HCT116 (cell line): ENCODE results near the gene CTIF. TPM values are rescaled to one million over a fixed set of nuclear protein-coding genes. Genes with fewer than 3 reads are reported as not detected.

ENCODE experiments used
- ATAC-seq: fragments of 200-7000 bp; cut with Tn5 transposase; 2 replicates; pipeline ENCODE4 v1.9.1; 2020; ENCODE audit warnings: mild to moderate bottlenecking, moderate library complexity
- BruUV-seq: library from RNA; stranded (reverse); fragments of 400-500 nt; replicated peaks from 2 replicates; lab custom pipeline; 2021; lab: Mats Ljungman, UMichigan
- CTCF ChIA-PET: fragments of 300-600 bp; sonication (Branson Sonifier 250); formaldehyde crosslinking; loops from one replicate; lab custom pipeline; 2021; ENCODE audit warnings: antibody characterized with exemption; lab: Charles Lee
- POLR2A ChIA-PET: fragments of 300-600, 350-600 bp; sonication (Branson Sonifier 250); formaldehyde crosslinking; loops from one replicate; lab custom pipeline; 2021; ENCODE audit warnings: antibody characterized with exemption; lab: Charles Lee
- RAD21 ChIA-PET, 2 experiments: fragments of 300-600 bp; sonication (Branson Sonifier 250); formaldehyde crosslinking; loops; one replicate each; lab custom pipeline; 2023; ENCODE audit warnings: low total read pairs in 2 of 2; ENCODE audit not compliant: uncharacterized antibody in 2 of 2, unreplicated experiment in 2 of 2, low non-redundant PET in 1 of 2; lab: Charles Lee
- DNase-seq: peaks from one replicate; pipeline ENCODE4 v3.0.0-alpha.2; 2010; ENCODE audit warnings: low read depth, low spot score
- H2AFZ ChIP-seq: fragments of 200-600 bp; shearing (Covaris generic), sonication (generic); 2 replicates; pipeline ENCODE4 v1.6.1; 2017; ENCODE audit warnings: low read depth, mixed run types, mixed read lengths, antibody characterized with exemption, low read length; ENCODE audit not compliant: poor library complexity, severe bottlenecking
- H3K27ac ChIP-seq: 2 replicates; pipeline ENCODE4 v1.5.1; 2012; ENCODE audit warnings: low read depth, low read length
- H3K27me3 ChIP-seq: fragments of 200-600 bp; sonication (generic); 2 replicates; pipeline ENCODE4 v1.6.1; 2016; ENCODE audit warnings: mixed run types, low read length, mixed read lengths; ENCODE audit not compliant: insufficient read depth
- H3K36me3 ChIP-seq, 2 experiments: fragments of 200-500 bp in 1 of 2; fragments of 200-600 bp in 1 of 2; sonication (Bioruptor generic) in 1 of 2; sonication (generic) in 1 of 2; 2 replicates each; pipeline versions ENCODE4 v1.5.1 to v1.6.1; 2014 to 2016; ENCODE audit warnings: low read length in 2 of 2, inconsistent platforms in 1 of 2, mixed read lengths in 1 of 2, mixed run types in 1 of 2; ENCODE audit not compliant: insufficient read depth in 2 of 2, control insufficient read depth in 1 of 2
- H3K4me1 ChIP-seq, 2 experiments: fragments of 200-600 bp in 1 of 2; sonication (generic) in 1 of 2; 2 replicates each; pipeline versions ENCODE4 v1.5.1 to v1.6.1; 2012 to 2017; ENCODE audit warnings: low read length in 2 of 2, inconsistent platforms in 1 of 2, mild to moderate bottlenecking in 1 of 2, mixed read lengths in 1 of 2, mixed run types in 1 of 2, moderate library complexity in 1 of 2; ENCODE audit not compliant: insufficient read depth in 2 of 2, control insufficient read depth in 1 of 2
- H3K4me2 ChIP-seq: fragments of 200-600 bp; sonication (generic); 2 replicates; pipeline ENCODE4 v1.6.1; 2017; ENCODE audit warnings: mixed run types, low read length, mixed read lengths
- H3K4me3 ChIP-seq, 2 experiments: fragments of 200-600 bp in 1 of 2; sonication (generic) in 1 of 2; replicated peaks in 1 of 2; 2 replicates each; pipeline ENCODE4 v1.5.1; 2011 to 2016; ENCODE audit warnings: low read length in 2 of 2, control low read depth in 1 of 2, low read depth in 1 of 2, mild to moderate bottlenecking in 1 of 2, mixed read lengths in 1 of 2, mixed run types in 1 of 2
- H3K79me2 ChIP-seq: fragments of 200-600 bp; sonication (generic); 2 replicates; pipeline ENCODE4 v1.6.1; 2017; ENCODE audit warnings: mild to moderate bottlenecking, mixed run types, low read length, moderate library complexity, mixed read lengths; ENCODE audit not compliant: insufficient read depth
- H3K9ac ChIP-seq: fragments of 200-600 bp; sonication (generic); 2 replicates; pipeline ENCODE4 v1.6.1; 2016; ENCODE audit warnings: low read length, mixed read lengths
- H3K9me2 ChIP-seq: fragments of 200-600 bp; sonication (generic), shearing (Covaris generic); 2 replicates; pipeline ENCODE4 v1.6.1; 2017; ENCODE audit warnings: mixed run types, mild to moderate bottlenecking, moderate library complexity; ENCODE audit not compliant: insufficient read depth
- H3K9me3 ChIP-seq, 2 experiments: fragments of 200-500 bp in 1 of 2; fragments of 200-600 bp in 1 of 2; sonication (Bioruptor generic) in 1 of 2; sonication (generic) in 1 of 2; 2 replicates each; pipeline ENCODE4 v1.6.1; 2014 to 2017; ENCODE audit warnings: low read length in 2 of 2, mixed read lengths in 2 of 2, inconsistent platforms in 1 of 2, low read depth in 1 of 2, mild to moderate bottlenecking in 1 of 2, mixed run types in 1 of 2, moderate library complexity in 1 of 2; ENCODE audit not compliant: control insufficient read depth in 1 of 2, insufficient read depth in 1 of 2
- H4K20me1 ChIP-seq: fragments of 200-600 bp; sonication (generic), shearing (Covaris generic); 2 replicates; pipeline ENCODE4 v1.6.1; 2017; ENCODE audit warnings: mixed run types, mild to moderate bottlenecking, moderate library complexity; ENCODE audit not compliant: insufficient read depth
- CBX3 ChIP-seq: IDR thresholded peaks from 2 replicates; pipeline ENCODE4 v1.6.1; 2012; ENCODE audit warnings: low read depth
- CEBPB ChIP-seq: IDR thresholded peaks from 2 replicates; pipeline ENCODE4 v1.6.1; 2012; ENCODE audit warnings: low read depth
- EGR1 ChIP-seq: IDR thresholded peaks from 2 replicates; pipeline ENCODE4 v1.6.1; 2012; ENCODE audit warnings: low read depth
- ELF1 ChIP-seq: IDR thresholded peaks from 2 replicates; pipeline ENCODE4 v1.6.1; 2012; ENCODE audit warnings: low read depth, borderline replicate concordance
- EZH2phosphoT487 ChIP-seq: fragments of 200-600 bp; IDR thresholded peaks from 2 replicates; pipeline ENCODE4 v1.6.1; 2018; ENCODE audit warnings: antibody characterized with exemption, borderline replicate concordance
- FOSL1 ChIP-seq: IDR thresholded peaks from 2 replicates; pipeline ENCODE4 v1.6.1; 2012; ENCODE audit warnings: low read depth
- JUND ChIP-seq: IDR thresholded peaks from 2 replicates; pipeline ENCODE4 v1.6.1; 2012
- POLR2AphosphoS5 ChIP-seq: IDR thresholded peaks from 2 replicates; pipeline ENCODE4 v1.6.1; 2011; ENCODE audit warnings: mild to moderate bottlenecking, low read depth, low read length, moderate library complexity
- TCF7L2 ChIP-seq: IDR thresholded peaks from 2 replicates; pipeline ENCODE4 v1.7.0; 2011; ENCODE audit warnings: borderline replicate concordance, inconsistent platforms; ENCODE audit not compliant: insufficient read depth, insufficient read length; ENCODE audit errors: extremely low read depth
- ZFX ChIP-seq: fragments of 450-650 bp; IDR thresholded peaks from 2 replicates; pipeline ENCODE4 v1.6.1; 2017
- ZNF274 ChIP-seq: fragments of 200-500 bp; sonication (Bioruptor generic); IDR thresholded peaks from 2 replicates; pipeline ENCODE4 v1.6.1; 2014; ENCODE audit warnings: mild to moderate bottlenecking, low read depth, low read length, inconsistent platforms
- intact Hi-C: fragments of 100-400 bp; cut with micrococcal nuclease; formaldehyde crosslinking; loops from 2 replicates; pipeline ENCODE4 v1.10.0; 2022
- total RNA-seq: library from RNA; stranded (reverse); gene quantifications from one replicate; pipeline ENCODE4 v1.2.1, GENCODE V29; 2021; ENCODE audit not compliant: unreplicated experiment
- TF ChIP-seq, protein P1 (sequence below), 3 experiments: fragments of 200-600 bp in 1 of 3; sonication (generic) in 1 of 3; IDR thresholded peaks in 2 of 3; conservative IDR thresholded peaks in 1 of 3; 2 replicates each; pipeline ENCODE4 v1.5.1; 2012 to 2017; ENCODE audit warnings: low read depth in 2 of 3, low read length in 2 of 3, antibody characterized with exemption in 1 of 3, borderline replicate concordance in 1 of 3, control low read depth in 1 of 3, mild to moderate bottlenecking in 1 of 3, mixed read lengths in 1 of 3, mixed run types in 1 of 3, moderate library complexity in 1 of 3; ENCODE audit not compliant: insufficient read depth in 1 of 3
- TF ChIP-seq, protein P2 (sequence below): IDR thresholded peaks from 2 replicates; pipeline ENCODE4 v1.6.1; 2012

The CTIF gene
- total RNA-seq, 1 experiment from 2014 or later, result 19.7 TPM

DNA sequence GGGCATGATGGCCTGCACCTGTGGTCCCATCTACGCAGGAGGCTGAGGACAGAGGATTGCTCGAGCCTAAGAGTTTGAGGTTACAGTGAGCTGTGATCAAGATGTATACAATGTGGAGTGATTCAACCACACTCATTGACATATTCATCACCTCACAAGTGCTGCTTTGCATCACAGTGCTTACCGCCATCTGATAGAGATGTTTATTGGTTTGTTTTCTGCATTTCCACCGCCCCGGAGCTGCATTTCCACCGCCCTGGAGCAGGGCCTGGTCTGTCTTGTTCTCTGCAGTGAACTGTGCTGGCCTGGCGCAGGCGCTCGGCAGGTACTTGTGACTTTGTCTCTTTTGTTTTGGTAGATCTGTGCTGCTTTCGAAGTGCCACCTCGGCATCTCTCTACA is 315.9 kb downstream of the CTIF start:
- intact Hi-C loops, result no loop called here
- ChIA-PET RAD21 (no interaction called here), CTCF (no interaction called here), POLR2A (no interaction called here)
- TF ChIP-seq ZNF274 (no peak), EZH2phosphoT487 (no peak), TCF7L2 (no peak), POLR2AphosphoS5 (no peak), FOSL1 (no peak), ZFX (no peak), CBX3 (no peak), ELF1 (no peak), EGR1 (no peak), CEBPB (no peak), JUND (no peak)
- TF ChIP-seq, protein P1, sequence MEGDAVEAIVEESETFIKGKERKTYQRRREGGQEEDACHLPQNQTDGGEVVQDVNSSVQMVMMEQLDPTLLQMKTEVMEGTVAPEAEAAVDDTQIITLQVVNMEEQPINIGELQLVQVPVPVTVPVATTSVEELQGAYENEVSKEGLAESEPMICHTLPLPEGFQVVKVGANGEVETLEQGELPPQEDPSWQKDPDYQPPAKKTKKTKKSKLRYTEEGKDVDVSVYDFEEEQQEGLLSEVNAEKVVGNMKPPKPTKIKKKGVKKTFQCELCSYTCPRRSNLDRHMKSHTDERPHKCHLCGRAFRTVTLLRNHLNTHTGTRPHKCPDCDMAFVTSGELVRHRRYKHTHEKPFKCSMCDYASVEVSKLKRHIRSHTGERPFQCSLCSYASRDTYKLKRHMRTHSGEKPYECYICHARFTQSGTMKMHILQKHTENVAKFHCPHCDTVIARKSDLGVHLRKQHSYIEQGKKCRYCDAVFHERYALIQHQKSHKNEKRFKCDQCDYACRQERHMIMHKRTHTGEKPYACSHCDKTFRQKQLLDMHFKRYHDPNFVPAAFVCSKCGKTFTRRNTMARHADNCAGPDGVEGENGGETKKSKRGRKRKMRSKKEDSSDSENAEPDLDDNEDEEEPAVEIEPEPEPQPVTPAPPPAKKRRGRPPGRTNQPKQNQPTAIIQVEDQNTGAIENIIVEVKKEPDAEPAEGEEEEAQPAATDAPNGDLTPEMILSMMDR (IDR thresholded peaks at IDR 0.05 in 2 of 3, conservative IDR thresholded peaks at IDR 0.05 in 1 of 3; ENCODE audit: borderline replicate concordance in 1 of 3, insufficient read depth in 1 of 3, low read depth in 2 of 3, low read length in 2 of 3), result no peak
- TF ChIP-seq, protein P2, sequence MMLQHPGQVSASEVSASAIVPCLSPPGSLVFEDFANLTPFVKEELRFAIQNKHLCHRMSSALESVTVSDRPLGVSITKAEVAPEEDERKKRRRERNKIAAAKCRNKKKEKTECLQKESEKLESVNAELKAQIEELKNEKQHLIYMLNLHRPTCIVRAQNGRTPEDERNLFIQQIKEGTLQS, result no peak
- Histone ChIP-seq H3K36me3 (no peaks in the 10 kb centered on the region), H3K4me3 (no peak overlapping the region), H3K27me3 (no peaks in the 10 kb centered on the region), H3K9me3 (no peaks in the 10 kb centered on the region), H3K79me2 (no peaks in the 10 kb centered on the region), H3K9ac (no peak overlapping the region), H2AFZ (no peak overlapping the region), H4K20me1 (no peaks in the 10 kb centered on the region), H3K4me1 (peaks cover 0 to 6% of the 10 kb centered on the region in 2 experiments; a peak in 2 of 4 replicates), H3K9me2 (no peaks in the 10 kb centered on the region), H3K27ac (no peak overlapping the region), H3K4me2 (no peak overlapping the region)
- no TSS peak for BruUV-seq
- no peak for DNase-seq
- no peak for ATAC-seq
